Stimulated activated CD4-positive, alpha-beta T cell treated with anti-CD3 and anti-CD28 coated beads, Interleukin-4, amount 100 ng/mL, for 4 hours (primary cell): ENCODE data around the gene LRRIQ3.

Source experiments
- DNase-seq, 2 experiments: peaks; one replicate each; pipeline ENCODE4 v3.0.0-alpha.2; 2020

LRRIQ3 gene

GRCh38 chr1:74091371-74091770 is 106.6 kb downstream of the LRRIQ3 start:
- no peak for DNase-seq

DNA sequence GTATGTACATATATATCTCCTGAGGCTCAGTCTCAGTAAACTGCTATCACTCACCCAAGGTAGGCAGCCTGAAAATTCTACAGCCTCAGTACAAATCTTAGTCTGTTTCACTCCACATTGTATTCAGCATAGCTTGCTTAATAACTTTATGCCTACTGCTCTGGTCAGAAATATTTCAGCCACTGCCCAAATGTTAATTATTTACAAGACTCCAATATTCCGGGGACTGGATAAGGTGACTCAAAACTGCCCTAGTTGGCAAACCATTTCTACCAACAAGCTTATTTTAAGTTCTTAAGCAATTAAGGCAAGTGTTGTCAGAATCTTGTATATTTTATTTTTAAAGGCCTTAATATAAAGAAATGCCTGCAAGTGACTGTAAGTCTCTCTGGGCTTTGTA is 114.8 kb downstream of the LRRIQ3 start:
- no peak for DNase-seq

GRCh38 chr1:74065081-74065480 is 132.9 kb downstream of the LRRIQ3 start:
- no peak for DNase-seq

- DNase-seq = no peak
Measured at GRCh38 chr1:74057719-74058118, 140.3 kb downstream of the LRRIQ3 start.

- DNase-seq = no peak
Measured at GRCh38 chr1:74053407-74053806, 144.6 kb downstream of the LRRIQ3 start.

DNA sequence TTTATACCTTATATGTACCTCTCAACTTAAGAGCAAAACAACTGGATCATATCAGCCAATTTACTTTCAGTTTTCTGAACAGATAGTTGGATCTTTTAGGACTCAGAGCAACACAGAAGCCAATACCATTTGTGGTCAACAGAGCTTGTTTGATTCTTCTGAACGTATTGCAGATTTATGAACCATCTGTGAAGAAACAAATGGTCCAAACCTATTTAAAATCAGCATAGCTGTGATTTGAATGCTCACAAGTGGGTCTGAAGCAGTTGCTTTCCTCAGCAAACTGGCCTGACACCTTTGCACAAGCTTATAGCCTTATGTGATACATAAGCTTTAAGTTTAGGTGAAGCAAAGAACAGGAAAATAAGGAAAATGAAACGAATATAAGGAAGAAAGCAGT is 147.6 kb downstream of the LRRIQ3 start:
- no peak for DNase-seq

DNA sequence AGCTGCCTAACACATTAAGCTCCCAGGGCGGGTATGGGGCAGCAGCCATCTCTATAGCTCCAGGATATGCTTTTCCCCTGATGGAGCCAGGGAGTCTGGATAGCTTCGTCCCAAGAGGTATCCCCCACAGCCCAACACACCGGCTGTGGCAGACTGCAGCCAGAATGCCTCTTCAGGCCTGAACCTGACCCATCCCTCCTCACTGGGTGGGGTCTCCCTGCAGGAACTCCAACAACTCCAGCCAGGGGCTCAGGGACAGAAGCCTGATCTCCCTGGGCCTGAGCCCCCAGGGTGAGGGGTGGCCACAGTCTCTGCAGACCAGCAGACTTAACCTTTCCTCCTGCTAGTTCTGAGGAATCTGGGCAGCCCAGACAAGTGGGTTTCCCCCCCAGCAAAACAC is 159.9 kb downstream of the LRRIQ3 start:
- DNase-seq = no peak

- DNase-seq = no peak
Measured at GRCh38 chr1:74012583-74012982, 185.4 kb downstream of the LRRIQ3 start.

DNA sequence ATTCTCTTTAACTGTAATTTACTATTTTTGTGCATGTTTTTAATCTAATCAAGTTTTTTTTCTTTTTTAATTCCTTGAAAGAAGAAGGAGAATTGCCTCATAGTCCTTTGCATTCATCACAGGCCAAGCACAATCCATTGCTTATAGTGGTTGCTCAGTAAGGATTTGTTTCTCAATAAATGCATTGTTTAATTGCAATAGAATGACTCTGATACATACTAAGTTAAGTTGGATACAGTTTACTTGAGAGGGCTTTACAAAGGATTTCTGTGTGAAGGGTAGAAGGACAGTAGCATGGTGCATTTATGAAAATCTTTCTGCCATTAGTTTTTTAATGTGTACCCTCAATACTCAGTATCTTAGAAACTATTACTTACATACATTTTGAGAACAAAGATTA is 186.2 kb downstream of the LRRIQ3 start:
- DNase-seq = no peak

DNA sequence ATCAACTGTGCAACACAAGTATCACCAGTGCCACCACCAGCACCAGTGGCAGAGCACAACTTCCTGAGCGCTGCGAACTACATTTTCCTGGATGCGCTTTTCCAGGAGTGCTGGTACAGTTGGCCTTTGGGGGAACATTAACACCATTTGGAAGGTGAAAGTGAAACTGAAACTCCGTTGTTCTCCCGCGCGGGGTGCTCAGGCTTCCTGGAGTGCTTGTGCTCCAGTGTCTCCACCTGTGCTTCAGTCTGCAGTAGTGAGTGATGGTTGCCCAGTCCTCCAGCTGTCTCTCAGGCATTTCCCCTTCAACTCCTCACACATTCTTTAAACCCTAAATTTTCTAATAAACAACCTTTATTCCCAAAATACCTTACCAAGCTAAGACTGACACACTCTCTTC is 187.8 kb downstream of the LRRIQ3 start:
- no peak for DNase-seq

GRCh38 chr1:74005533-74005932 is 192.4 kb downstream of the LRRIQ3 start:
- DNase-seq = no peak

DNA sequence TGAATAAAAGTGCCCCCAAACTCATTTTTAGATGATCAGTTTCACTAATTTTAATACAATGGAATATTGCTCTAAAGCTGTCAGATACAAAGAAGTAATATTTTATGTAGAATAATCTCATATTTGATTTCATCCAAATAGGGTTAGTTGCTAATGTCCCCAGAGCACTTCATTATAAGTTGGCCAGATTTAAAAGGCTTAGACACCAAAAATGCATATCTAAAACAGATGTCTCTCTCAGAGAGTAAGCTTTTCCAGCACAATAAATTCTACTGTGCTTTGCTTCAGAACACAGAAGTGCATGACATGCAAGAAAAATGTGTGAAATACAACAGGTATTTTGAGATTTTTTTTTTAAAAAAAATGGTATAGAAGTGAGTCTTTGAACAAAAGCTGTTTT is 194.2 kb downstream of the LRRIQ3 start:
- no peak for DNase-seq

DNA sequence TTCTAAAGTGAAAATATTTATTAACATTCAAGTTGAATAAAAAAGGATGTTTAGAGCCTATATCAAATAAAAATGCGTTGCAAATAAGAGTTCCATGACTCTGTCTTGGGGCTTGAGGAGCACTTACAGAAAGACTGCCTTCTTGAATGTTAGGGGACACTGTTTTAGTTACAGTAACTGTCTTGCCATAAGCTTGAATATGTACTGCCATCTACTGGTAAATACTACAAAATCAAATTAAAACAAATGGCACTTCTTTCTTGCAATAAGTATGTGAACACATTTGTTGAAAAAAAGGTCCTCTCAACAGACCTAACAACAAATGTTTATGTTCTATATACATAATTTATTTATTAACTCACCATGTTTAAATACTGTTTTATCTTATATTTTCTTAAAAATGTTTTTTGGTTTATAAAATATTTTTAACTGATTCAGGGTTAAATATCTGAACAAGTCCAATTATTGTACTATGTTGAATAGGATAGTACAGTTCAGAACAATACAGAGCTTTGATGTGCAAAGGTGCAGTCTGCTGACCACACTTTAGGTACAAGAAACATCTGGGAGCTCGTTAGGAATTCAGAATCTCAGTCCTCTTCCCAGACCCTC is 199.5 kb downstream of the LRRIQ3 start:
- DNase-seq = no peak

- no peak for DNase-seq
Measured at GRCh38 chr1:73980324-73981040, 217.5 kb downstream of the LRRIQ3 start.

- no peak for DNase-seq
Measured at GRCh38 chr1:73979684-73980083, 218.3 kb downstream of the LRRIQ3 start.

- DNase-seq = no peak
Measured at GRCh38 chr1:73978964-73979363, 219.0 kb downstream of the LRRIQ3 start.
